Umbilical cord (tissue), 2 donors: ENCODE data around the gene HM13. TPM values are rescaled to one million over a fixed set of nuclear protein-coding genes. Genes with fewer than 3 reads are reported as not detected.
A peak's percentile ranks its signal among the peaks of the same experiment; 100 is the strongest.
"Not testable (repeated sequence)": the region's sequence is repeated elsewhere in the genome, so short reads cannot be mapped to it uniquely, and the experiment has no call there.

ENCODE experiments used
- DNase-seq: peaks from one replicate; pipeline ENCODE4 v3.0.0-alpha.2; 2015; ENCODE audit warnings: low spot score
- total RNA-seq: library from RNA; depleted of rRNA; stranded (reverse); fragments of >200 nt; gene quantifications from one replicate; pipeline ENCODE4 v1.2.3, GENCODE V29; 2014; ENCODE audit warnings: low replicate concordance; ENCODE audit not compliant: insufficient read depth

HM13 gene, protein sequence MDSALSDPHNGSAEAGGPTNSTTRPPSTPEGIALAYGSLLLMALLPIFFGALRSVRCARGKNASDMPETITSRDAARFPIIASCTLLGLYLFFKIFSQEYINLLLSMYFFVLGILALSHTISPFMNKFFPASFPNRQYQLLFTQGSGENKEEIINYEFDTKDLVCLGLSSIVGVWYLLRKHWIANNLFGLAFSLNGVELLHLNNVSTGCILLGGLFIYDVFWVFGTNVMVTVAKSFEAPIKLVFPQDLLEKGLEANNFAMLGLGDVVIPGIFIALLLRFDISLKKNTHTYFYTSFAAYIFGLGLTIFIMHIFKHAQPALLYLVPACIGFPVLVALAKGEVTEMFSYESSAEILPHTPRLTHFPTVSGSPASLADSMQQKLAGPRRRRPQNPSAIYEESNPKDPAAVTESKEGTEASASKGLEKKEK
- 42.1 TPM for total RNA-seq

DNA sequence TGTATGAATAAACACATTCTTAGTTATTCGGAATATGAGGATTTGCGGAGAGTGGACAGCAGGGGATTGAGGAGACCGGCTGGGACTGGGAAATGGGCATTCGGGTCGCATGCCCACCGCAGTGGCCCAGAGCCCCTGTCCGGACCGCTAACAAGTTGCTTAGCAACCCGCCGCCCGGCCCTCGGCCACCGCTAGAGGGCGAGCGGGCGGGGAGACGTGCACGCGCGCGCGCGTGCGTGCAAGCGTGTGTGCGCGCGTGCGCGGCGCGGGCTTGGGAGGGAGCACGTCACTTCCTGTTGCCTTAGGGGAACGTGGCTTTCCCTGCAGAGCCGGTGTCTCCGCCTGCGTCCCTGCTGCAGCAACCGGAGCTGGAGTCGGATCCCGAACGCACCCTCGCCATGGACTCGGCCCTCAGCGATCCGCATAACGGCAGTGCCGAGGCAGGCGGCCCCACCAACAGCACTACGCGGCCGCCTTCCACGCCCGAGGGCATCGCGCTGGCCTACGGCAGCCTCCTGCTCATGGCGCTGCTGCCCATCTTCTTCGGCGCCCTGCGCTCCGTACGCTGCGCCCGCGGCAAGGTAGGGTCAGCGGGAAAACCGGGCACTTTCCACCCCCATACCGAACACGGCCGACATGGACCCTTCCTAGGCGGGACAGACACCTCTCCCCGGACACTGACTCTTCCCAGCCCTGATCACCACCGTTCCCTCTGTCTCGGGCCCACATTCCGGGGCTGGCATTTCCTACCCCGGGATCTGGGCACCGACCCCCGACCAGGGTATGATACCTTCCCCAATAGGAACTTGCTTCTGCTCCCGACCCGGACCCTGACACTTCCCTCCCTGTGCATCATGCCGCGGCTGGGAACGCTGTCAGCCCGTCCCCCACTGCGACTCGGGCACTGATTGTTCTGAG is at the start of gene HM13:
HM13 (plus strand) TSS at position 289 of the 918 bp plus-strand sequence; CDS start at position 399, 110 bp downstream.
- peak; percentile 94 for DNase-seq

DNA sequence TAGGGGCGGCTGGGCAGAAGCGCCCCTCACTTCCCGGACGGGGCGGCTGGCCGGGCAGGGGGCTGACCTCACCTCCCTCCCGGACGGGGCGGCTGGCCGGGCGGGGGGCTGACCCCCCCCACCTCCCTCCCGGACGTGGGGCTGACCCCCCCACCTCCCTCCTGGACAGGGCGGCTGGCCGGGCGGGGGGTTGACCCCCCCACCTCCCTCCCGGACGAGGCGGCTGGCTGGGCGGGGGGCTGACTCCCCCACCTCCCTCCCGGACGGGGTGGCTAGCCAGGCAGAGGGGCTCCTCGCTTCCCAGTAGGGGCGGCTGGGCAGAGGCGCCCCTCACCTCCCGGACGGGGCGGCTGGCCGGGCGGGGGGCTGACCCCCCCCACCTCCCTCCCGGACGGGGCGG is 43.3 kb upstream of the HM13 start:
- not testable (repeated sequence) for DNase-seq

- peak; percentile 86 for DNase-seq
Observed at GRCh38 chr20:31472395-31473330, 41.6 kb upstream of the HM13 start.

DNA sequence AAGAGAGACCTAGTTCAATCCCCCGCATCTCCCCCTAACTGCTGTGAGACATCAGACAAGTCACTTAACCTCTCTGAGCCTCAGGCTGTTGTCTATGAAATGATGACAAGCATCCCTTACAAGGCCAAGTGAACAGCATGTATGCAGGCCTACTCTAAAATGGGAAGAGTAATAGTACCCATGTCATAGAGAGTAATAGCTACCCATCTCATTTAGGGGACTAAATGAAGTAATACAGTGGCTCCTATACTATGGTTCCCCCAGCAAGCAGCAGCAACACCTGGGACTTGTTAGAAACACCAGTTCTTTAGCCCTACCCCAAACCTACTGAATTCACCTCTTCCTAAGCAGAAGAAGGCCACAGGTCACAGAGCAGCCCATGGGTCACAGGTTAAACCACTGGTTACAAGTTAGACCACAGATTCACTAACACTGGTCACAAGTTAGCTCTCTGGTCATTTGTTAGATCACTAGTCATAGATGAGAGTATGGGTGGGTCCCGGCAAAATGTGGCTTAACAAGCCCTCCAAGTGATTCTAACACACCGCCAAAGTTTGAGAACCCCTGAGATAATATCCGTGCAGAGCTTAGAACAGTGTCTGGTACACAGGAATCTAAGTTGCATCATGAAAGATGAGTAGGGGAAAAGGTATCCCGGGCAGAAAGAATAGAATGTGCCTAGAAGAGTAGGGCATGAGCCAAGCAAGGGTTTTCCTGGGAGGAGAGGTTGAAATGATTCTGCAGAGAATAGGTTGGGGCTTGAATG is 40.7 kb upstream of the HM13 start:
- DNase-seq: no peak

- DNase-seq: no peak
Observed at GRCh38 chr20:31474097-31474436, 40.2 kb upstream of the HM13 start.

DNA sequence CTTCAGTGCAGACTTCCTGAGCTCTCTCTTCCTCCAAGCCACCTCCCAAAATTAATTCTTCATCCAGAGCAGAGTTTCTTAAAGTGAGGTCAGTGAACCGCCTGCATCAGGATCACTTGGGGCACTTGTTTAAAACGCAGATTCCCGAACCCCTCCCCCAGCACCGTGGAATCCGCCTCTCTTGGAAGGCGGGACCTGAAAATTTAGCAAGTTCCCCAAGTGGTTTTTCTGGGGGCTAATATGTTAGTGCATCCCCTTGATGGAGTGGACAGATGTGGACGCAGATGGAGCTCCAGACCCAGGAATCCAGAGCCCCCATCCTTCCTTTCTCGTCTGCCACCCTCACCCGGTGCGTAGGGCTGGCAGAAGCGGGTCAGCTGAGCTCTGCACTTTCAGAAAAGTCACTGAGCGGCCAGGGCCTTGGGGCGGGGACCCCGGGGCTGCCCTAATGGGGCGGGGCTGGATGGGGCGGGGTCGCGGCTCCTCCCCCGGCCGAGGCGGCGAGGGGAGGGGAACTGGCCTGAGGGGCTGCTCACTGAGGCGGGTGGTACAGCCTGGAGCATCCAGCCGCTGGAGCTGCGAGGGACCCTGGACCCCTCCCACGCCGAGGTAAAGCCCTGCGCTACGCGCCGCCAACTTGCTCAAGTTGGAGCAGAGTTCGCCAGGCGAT is 39.3 kb upstream of the HM13 start, which contains the start of the genes DEFB124 and REM1:
DEFB124 (minus strand) TSS at position 370 of the 670 bp plus-strand sequence. CDS start 2,114 bp downstream, outside the sequence.
REM1 (plus strand) TSS at position 531 of the 670 bp plus-strand sequence. CDS start 1,158 bp downstream, outside the sequence.
- peak; percentile 56 for DNase-seq

DNA sequence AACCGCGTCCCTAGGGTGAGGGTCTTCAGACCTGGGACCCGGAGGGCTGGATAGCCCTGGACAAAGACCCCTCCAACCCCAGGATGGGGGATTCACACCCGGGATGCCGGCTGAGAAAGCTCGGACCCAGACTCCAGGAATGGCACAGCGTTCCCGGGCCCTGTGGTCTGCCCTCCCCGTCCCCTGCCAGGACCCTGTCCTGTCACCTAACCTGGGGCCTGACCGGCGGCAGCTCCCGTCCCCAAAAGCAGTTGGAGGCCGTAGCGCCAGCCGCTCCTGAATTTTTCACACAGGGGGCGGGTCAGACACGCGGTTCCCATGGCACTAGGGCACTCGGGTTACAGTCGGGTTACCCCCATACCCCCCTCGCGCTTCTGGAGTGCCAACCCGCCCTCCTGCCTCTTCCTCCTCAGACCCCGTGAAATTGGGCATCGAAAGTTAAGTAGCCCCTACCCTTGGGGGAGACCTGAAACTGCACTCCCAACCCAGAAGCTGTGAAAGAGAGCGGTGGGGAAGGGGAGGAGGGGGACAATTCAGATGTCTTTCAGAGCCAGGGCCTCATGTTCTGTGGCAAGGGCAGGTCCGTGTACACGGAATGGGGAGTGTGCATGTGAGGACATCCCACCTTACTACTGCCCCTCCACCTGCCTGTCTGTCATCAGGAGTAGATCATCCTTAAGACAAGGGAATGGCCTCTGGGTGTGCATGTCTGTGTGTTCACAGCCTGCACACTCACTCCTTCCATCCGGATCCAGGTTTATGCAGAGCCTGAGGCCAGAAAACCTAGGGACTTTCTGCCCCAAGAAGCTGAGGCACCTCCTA is 38.6 kb upstream of the HM13 start:
- DNase-seq: no peak

- no peak for DNase-seq
Observed at GRCh38 chr20:31476294-31476585, 38.0 kb upstream of the HM13 start.

GRCh38 chr20:31476643-31477215 is 37.5 kb upstream of the HM13 start:
- no peak for DNase-seq

DNA sequence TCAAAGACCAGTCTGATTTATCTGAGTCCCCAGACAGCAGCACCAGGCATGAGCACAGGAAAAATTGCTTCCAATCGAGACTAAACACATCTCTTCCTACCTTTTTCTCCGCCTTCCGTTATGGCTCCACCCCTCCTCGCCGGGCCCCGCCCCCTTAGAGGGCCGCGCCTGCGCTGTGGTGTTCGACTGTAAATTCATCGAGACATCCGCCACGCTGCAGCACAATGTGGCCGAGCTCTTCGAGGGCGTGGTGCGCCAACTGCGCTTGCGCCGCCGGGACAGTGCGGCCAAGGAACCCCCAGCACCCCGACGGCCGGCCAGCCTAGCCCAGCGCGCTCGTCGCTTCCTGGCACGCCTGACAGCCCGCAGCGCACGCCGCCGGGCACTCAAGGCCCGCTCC is 30.2 kb upstream of the HM13 start:
- no peak for DNase-seq

DNA sequence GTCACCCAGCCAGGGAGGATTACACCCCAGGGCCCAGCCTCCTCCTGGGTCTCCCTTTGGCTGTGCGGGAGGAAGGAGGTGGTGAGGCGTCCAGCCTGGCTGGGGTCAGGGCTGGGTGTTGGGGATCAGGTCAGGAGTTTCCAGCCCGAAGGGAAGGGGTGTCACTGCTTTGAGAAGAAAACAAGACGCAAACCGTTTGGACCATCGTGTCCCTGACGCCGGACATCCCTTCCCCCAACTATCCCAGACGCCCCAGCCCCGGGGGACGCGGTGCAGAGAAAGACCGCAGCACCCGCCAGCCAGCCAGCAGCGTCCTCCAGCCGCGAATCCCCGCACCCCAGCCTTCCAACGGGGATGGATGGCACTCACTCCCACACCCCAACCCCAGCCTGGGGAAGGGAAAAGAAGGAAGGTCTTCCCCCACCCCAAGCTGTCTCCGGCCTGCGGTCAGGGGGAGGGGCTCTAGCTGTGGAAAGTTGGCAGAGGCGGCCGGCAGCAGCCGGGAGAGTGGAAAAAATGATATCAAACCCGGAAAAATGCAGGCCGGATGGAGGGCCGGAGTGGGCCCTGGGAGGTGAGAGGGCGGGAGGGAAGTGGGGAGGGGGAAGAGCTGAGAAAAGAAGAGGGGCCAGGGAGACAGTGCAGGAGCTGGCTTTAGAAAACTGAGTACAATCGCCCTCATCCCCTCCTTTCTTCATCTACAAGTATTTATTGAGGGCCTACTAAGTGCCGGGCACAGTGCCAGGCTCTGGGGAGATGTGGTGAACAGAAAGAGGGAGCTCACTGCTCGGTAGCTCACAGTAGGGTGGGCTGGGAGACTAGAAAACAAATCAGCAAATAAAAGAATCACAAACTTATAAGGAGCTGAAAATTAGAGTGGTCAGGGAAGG is 28.5 kb upstream of the HM13 start:
- peak; percentile 80 for DNase-seq

- no peak for DNase-seq
Observed at GRCh38 chr20:31488115-31488514, 26.1 kb upstream of the HM13 start.

DNA sequence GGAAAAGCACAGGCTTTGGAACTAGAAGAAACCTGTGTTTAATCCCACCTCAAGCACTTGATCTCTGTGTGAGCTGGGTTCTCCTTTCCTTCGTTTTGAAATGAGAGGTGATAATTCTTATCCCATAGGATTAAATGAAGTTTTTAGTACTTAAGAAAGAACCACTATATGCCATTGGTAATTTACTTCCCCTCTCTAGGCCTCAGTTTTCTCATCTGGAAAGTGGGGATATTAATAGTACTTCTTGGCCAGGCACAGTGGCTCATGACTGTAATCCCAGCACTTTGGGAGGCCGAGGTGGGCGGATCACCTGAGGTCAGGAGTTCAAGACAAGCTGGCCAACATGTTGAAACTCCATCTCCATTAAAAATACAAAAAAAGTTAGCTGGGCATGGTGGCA is 25.1 kb upstream of the HM13 start:
- no peak for DNase-seq

GRCh38 chr20:31490752-31491151 is 23.5 kb upstream of the HM13 start:
- DNase-seq: no peak

- no peak for DNase-seq
Observed at GRCh38 chr20:31494131-31494530, 20.1 kb upstream of the HM13 start.

DNA sequence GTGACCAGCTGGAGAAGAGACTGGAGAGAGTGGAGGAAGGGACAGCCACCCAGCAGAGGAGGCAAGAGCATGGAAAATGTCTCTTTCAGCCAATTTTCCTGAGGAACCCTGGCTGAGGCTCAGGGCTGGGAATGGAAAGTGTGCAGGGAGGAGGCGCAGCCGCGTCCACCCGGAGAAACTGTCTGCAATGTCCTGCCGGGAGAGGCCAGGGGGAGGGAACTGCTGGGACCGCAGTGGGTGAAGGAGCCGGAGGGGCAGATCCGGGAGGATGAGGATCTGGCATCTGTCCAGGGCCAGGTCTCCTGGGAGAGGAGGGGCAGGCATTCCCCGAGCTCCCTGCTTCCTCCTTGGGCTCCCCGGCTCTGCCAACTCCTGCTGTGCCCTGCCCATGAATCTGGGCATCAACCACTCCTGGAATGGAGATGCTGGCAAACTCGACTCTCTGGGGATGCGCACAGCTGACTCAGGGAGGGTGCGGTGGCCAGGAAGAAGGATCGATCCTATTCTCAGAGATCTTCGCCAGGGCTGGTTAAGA is 17.4 kb upstream of the HM13 start:
- DNase-seq: peak; percentile 86

- DNase-seq: no peak
Observed at GRCh38 chr20:31497838-31498540, 16.3 kb upstream of the HM13 start.
